ENCODE data around the gene MTHFD1.

DNA sequence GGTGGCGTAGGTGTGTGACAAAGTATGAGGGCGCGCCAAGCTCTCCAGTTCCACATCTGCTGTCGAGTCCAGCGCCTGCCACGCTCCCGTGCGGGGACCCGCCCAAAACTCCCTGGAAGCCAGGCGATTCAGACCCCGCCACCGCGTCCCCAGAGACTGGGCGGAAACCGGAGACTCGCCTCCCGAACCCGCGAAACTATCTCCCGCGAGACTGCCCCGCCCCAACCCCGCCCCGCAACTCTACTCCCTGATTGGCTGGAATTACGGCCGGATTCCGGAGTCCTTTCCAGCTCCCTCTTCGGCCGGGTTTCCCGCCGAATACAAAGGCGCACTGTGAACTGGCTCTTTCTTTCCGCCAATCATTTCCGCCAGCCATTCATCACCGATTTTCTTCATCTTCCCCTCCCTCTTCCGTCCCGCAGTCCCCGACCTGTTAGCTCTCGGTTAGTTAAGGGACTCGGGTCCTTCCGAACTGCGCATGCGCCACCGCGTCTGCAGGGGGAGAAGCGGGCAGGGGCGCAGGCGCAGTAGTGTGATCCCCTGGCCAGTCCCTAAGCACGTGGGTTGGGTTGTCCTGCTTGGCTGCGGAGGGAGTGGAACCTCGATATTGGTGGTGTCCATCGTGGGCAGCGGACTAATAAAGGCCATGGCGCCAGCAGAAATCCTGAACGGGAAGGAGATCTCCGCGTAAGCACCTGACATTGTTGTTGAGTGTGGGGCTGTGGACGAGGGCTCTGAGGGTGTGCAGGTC is at the start of gene MTHFD1:
- TF ChIP-seq, protein P1, sequence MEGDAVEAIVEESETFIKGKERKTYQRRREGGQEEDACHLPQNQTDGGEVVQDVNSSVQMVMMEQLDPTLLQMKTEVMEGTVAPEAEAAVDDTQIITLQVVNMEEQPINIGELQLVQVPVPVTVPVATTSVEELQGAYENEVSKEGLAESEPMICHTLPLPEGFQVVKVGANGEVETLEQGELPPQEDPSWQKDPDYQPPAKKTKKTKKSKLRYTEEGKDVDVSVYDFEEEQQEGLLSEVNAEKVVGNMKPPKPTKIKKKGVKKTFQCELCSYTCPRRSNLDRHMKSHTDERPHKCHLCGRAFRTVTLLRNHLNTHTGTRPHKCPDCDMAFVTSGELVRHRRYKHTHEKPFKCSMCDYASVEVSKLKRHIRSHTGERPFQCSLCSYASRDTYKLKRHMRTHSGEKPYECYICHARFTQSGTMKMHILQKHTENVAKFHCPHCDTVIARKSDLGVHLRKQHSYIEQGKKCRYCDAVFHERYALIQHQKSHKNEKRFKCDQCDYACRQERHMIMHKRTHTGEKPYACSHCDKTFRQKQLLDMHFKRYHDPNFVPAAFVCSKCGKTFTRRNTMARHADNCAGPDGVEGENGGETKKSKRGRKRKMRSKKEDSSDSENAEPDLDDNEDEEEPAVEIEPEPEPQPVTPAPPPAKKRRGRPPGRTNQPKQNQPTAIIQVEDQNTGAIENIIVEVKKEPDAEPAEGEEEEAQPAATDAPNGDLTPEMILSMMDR (conservative IDR thresholded peaks at IDR 0.05): no peak
- no peak for TF ChIP-seq ZFX (IDR thresholded peaks at IDR 0.05)
